Natural killer cell treated with Interleukin-12 subunit alpha and Interleukin-12 subunit beta and Interleukin-15 and Interleukin-18, amount 100 ng/mL, for 72 hours (primary cell): ENCODE data around the gene PLPP7. TPM values are rescaled to one million over a fixed set of nuclear protein-coding genes. Genes with fewer than 3 reads are reported as not detected.

ENCODE experiments used
- ATAC-seq, 2 donors: fragments of 150-1000 bp; cut with Tn5 transposase in 1 of 2; sonication (Bioruptor Pico), chemical (Tn5 transposase) in 1 of 2; 2 replicates each; pipeline ENCODE4 v1.10.0; 2021
- DNase-seq: peaks from one replicate; pipeline ENCODE4 v3.0.0; 2022; ENCODE audit warnings: low spot score
- H3K27ac Mint-ChIP-seq, 2 donors: 1 replicate in 1 of 2; 2 replicates in 1 of 2; pipeline ENCODE4 v1.8.0; 2022; ENCODE audit warnings: mixed read lengths in 2 of 2, mild to moderate bottlenecking in 1 of 2, moderate library complexity in 1 of 2
- H3K27me3 Mint-ChIP-seq, 2 donors: 1 replicate in 1 of 2; 2 replicates in 1 of 2; pipeline ENCODE4 v1.8.0; 2022; ENCODE audit warnings: mixed read lengths in 2 of 2
- H3K36me3 Mint-ChIP-seq: one replicate; pipeline ENCODE4 v1.8.0; 2022; ENCODE audit warnings: mixed read lengths
- H3K4me1 Mint-ChIP-seq, 2 donors: 1 replicate in 1 of 2; 2 replicates in 1 of 2; pipeline ENCODE4 v1.8.0; 2022; ENCODE audit warnings: low read depth in 2 of 2, mixed read lengths in 2 of 2, mild to moderate bottlenecking in 1 of 2
- H3K4me3 Mint-ChIP-seq: one replicate; pipeline ENCODE4 v1.8.0; 2022; ENCODE audit warnings: mixed read lengths
- H3K9me3 Mint-ChIP-seq: 2 replicates; pipeline ENCODE4 v1.8.0; 2022; ENCODE audit warnings: mixed read lengths
- total RNA-seq, 2 donors: library from RNA; stranded (reverse); gene quantifications; one replicate each; pipeline ENCODE4 v1.2.3, GENCODE V29; 2022

Gene PLPP7
- total RNA-seq, 2 donors from 2014 or later = 0.74 TPM; not detected in 1

DNA sequence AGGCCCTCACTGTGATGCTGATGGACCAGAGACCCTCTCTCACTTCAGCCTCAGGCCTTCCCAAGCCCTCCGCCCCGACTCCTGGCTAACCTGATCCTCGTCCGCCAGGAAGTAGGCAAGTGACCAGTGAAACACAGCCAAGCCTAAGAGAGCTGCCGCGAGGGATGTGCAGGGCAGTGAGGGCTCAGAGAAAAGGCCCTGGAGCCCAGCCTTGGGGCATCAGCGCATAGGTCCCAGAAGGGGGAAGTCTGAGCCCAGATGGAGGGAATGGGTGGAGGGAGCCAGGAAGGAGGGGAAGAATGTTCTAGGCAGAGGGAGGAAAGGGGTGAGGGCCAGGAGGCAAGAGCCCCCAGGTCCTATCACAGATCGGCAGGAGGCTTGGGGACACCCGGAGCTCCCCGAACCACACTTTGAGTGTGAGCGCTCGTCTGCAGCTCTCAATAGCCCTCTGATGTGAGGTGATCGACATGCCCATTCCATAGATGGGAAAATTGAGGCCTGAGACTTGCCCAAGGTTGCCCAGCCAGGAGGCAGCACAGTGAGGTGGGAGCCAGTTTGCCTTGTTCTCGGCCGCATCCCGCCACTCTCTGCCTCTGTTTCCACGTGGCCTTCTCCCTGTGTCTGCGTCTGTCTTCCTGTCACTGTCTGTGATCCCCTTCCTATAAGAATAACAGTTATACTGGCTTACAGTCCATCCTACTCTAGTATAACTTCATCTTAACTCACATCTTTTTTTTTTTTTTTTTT, 20.2 kb downstream of the PLPP7 start:
- Mint-ChIP-seq H3K4me3 (no peak overlapping the region), H3K27ac (peak overlapping the region in 1 of 2 donors; percentile 73), H3K36me3 (no peaks in the 10 kb centered on the region), H3K4me1 (peaks cover 7 to 9% of the 10 kb centered on the region in 2 donors), H3K9me3 (no peaks in the 10 kb centered on the region), H3K27me3 (no peaks in the 10 kb centered on the region)
- DNase-seq (no peak), ATAC-seq (no peak)

DNA sequence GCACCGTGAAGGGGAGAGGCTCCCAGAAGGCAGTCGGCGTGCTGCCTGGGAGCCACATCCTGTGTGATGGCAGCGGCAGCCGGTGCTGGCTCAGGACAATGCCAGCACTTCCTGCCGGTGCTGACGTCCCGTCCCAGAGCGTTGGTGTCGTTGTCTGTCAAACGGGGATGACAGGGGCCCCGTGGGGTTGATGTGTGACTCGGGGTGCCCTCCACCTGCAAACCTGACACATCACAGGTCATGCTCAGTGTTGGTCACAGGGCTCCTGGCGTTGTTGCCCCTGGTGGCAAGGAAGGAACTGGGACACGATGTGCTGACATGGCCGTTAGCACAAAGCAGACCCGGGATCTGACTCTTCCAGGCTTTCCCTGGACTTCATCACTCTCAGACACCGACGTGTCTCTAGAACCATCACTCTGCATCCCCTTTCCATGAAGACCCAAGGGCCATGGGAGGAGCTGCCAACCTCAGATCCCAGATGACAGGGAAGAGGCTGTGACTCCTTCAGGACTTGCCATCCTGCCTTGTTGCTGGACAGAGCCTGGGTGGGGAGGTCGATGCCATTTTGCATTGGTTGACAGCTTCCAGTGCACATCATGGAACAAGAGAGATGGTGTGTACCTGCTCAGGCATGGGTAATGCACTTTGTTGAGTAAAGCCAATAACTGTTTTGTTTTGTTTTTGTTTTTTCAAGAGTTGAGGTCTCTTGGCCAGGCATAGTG, 21.5 kb downstream of the PLPP7 start:
- no peaks in the 10 kb centered on the region for H3K9me3 Mint-ChIP-seq
- H3K27me3 Mint-ChIP-seq = no peaks in the 10 kb centered on the region
- H3K4me1 Mint-ChIP-seq = peaks cover 7 to 9% of the 10 kb centered on the region in 2 donors
- no peaks in the 10 kb centered on the region for H3K36me3 Mint-ChIP-seq
- peak overlapping the region; percentile 49 to 73 for H3K27ac Mint-ChIP-seq
- peak overlapping the region; percentile 42 for H3K4me3 Mint-ChIP-seq
- DNase-seq (peak; percentile 70), ATAC-seq (peak; percentile 83 to 90)

DNA sequence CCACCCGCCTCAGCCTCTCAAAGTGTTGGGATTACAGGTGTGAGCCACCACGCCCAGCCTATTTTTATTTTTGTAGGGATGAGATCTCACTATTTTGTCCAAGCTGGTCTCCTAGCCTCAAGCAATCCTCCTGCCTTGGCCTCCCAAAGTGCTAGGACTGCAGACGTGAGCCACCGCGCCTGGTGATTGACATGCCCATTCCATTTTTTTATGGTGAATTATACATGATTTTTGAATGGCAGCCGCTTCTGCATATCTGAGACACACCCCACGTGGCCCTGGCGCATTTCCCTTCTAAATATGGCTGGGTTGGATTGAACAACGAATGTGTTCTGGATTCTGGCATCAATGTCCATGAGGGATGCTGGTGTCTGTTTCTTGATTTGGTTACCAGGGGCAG, 22.7 kb downstream of the PLPP7 start:
- Mint-ChIP-seq H3K36me3 (no peaks in the 10 kb centered on the region), H3K27me3 (no peaks in the 10 kb centered on the region), H3K4me3 (no peak overlapping the region), H3K4me1 (peaks cover 7 to 9% of the 10 kb centered on the region in 2 donors), H3K9me3 (no peaks in the 10 kb centered on the region), H3K27ac (peak overlapping the region in 1 of 2 donors; percentile 6)
- ATAC-seq (no peak), DNase-seq (no peak)

DNA sequence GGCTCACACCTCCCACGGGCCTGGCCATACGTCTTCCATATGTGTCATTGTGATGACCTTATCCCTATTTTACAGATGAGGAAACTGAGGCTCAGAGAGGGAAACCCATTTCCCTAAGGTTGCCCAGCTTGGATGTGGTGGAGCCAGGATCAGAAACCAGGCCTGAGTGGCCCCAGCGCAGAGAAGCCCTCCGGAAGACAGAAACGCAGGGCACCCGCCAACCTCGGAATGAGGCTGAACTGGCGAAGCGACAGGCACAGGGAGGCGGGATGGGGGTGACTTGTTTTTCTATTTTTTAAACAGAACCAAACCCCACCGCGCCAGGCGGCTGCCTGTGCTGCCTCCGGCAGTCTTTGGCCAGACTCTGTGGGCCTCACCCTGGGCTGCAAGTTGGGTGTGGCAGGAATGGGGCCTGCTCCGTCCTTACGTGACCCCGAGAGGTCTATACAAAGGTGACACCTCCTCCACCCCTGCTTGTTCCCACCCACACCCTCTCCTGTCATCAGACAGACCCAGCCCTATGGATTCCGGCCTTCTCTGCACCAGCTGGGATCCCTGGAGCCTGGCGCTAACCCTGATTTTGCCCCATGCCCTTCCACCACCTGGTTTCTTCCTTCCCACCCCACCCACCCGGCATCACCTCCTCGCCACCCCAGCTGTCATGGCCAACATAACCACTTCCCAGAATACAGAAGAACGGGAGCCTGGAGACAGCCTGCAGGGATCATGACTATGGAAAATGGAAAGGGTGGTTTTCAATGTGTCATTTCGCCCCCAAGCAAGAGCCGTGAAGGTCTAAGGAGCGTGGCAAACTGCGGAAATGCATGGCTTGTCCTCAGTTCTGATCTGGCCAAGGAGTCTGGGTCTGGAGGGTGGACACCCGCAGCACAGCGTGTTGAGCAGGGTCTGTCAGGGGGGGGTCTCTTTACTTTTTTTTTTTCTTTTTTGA, 23.6 kb downstream of the PLPP7 start:
- H3K4me1 Mint-ChIP-seq = peaks cover 7 to 9% of the 10 kb centered on the region in 2 donors
- H3K27me3 Mint-ChIP-seq = no peaks in the 10 kb centered on the region
- H3K9me3 Mint-ChIP-seq = no peaks in the 10 kb centered on the region
- no peaks in the 10 kb centered on the region for H3K36me3 Mint-ChIP-seq
- peak overlapping the region in 1 of 2 donors; percentile 6 for H3K27ac Mint-ChIP-seq
- H3K4me3 Mint-ChIP-seq = no peak overlapping the region
- ATAC-seq = no peak
- no peak for DNase-seq

DNA sequence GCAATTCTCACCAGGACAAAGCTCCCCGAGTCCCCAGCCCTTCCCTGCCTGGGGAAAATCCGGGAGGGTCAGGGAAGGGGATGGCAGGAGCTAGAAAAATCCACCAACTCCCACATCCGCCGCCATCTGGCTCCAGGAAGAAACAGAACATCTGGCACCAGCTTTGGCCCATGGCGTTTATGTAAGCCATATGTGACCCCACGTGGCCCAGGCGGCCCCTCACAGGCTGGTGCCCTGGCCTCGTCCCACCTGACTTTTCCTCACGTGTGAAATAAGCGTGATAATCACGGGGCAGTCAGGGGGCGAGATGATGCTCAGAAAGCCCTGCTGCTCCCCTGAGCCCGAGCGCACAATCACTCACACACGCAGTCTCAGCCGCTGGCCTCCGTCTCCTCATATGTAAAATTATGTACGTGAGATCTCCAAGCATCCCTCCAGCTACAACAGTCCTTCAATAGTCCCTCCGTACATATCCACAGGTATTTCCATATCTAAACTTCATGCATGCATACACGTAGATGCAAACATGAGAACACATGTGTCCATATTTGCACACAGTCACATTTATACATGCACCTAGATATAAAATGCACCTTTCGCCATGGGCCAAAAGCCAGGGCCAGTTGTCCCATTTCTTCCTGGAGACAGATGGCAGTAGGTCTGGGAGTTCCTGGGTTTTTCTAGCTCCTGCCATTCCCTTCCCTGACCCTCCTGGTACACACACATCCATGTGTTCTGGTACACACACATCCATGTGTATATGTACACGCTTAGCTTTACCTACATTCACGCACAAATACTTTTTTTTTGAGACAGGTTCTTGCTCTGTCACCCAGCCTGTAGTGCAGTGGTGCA, 28.9 kb downstream of the PLPP7 start:
- Mint-ChIP-seq H3K36me3 (no peaks in the 10 kb centered on the region), H3K9me3 (no peaks in the 10 kb centered on the region), H3K4me1 (no peaks in the 10 kb centered on the region), H3K4me3 (no peak overlapping the region), H3K27ac (no peak overlapping the region), H3K27me3 (no peaks in the 10 kb centered on the region)
- no peak for ATAC-seq
- no peak for DNase-seq

DNA sequence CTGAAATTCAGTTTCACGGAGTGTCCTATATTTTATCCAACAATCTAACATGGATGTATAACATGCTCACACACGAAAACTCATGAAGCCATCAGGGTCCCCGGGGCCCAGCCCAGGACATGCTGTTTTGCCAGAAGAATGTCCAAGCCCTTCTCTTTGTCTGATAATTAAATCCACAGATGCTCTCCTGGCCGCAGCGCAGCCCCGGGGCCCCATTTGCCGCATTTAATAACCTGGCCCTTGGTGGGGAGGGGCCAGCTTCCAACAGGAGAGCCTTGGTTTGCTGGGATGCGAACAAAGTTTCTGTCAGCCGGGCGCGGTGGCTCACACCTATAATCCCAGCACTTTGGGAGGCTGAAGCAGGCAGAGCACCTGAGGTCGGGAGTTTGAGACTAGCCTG, 30.0 kb downstream of the PLPP7 start:
- no peaks in the 10 kb centered on the region for H3K27me3 Mint-ChIP-seq
- H3K9me3 Mint-ChIP-seq = no peaks in the 10 kb centered on the region
- no peak overlapping the region for H3K4me3 Mint-ChIP-seq
- ATAC-seq (no peak), DNase-seq (no peak)
- H3K4me1 Mint-ChIP-seq = no peaks in the 10 kb centered on the region
- no peaks in the 10 kb centered on the region for H3K36me3 Mint-ChIP-seq
- H3K27ac Mint-ChIP-seq = no peak overlapping the region

DNA sequence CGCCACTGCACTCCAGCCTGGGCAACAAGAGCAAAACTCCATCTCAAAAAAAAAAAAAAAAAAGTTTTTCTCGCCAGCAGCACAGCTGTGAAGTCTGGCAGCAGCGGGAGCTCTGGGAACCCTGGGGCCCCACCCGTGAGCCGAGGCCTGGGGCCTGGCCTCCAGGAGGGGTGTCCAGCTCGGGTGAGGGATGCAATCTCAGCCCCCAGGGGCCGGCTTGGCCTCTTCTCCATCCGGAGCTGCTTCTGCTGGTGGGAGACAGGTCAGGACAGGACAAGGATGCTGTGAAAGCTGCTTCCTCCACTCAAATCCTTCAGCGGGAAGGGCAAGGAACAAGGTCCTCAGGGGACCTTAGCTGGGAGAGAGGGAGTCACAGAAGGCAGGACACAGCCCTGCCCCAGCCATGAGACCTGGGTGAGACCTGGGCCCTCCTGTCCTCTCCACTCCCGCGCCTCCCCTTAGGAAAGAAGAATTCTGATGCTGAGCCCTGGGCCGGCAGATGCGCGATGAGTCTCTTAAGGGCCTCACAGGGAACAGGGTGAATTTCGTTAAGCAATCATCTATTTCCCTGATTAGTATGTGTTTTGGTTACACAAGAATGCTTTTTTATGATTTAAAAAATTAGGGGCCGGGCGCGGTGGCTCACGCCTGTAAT, 30.6 kb downstream of the PLPP7 start:
- Mint-ChIP-seq H3K27ac (no peak overlapping the region), H3K27me3 (no peaks in the 10 kb centered on the region), H3K9me3 (no peaks in the 10 kb centered on the region), H3K4me1 (no peaks in the 10 kb centered on the region), H3K36me3 (no peaks in the 10 kb centered on the region), H3K4me3 (no peak overlapping the region)
- ATAC-seq (peak in 1 of 2 donors; percentile 17), DNase-seq (no peak)

DNA sequence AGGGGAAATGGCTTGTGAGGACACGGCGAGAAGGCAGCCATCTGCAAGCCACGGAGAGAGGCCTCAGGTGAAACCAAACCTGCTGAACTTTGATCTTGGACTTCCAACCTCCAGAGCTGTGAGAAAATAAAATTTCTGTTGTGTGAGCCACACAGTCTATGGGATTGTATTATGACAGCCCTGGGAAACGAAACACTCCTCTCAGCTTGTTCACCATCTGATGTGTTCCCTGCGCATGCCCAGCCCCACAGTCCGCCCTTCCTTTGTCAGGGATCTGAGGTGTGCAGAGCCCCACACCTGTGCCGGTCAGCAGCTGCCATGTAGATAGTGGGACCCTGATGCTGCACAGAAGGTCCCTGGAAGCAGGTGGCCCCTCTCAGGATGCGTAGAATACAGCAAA, 34.1 kb downstream of the PLPP7 start:
- Mint-ChIP-seq H3K27me3 (no peaks in the 10 kb centered on the region), H3K36me3 (no peaks in the 10 kb centered on the region), H3K27ac (no peak overlapping the region), H3K9me3 (no peaks in the 10 kb centered on the region), H3K4me3 (no peak overlapping the region), H3K4me1 (no peaks in the 10 kb centered on the region)
- no peak for ATAC-seq
- no peak for DNase-seq

DNA sequence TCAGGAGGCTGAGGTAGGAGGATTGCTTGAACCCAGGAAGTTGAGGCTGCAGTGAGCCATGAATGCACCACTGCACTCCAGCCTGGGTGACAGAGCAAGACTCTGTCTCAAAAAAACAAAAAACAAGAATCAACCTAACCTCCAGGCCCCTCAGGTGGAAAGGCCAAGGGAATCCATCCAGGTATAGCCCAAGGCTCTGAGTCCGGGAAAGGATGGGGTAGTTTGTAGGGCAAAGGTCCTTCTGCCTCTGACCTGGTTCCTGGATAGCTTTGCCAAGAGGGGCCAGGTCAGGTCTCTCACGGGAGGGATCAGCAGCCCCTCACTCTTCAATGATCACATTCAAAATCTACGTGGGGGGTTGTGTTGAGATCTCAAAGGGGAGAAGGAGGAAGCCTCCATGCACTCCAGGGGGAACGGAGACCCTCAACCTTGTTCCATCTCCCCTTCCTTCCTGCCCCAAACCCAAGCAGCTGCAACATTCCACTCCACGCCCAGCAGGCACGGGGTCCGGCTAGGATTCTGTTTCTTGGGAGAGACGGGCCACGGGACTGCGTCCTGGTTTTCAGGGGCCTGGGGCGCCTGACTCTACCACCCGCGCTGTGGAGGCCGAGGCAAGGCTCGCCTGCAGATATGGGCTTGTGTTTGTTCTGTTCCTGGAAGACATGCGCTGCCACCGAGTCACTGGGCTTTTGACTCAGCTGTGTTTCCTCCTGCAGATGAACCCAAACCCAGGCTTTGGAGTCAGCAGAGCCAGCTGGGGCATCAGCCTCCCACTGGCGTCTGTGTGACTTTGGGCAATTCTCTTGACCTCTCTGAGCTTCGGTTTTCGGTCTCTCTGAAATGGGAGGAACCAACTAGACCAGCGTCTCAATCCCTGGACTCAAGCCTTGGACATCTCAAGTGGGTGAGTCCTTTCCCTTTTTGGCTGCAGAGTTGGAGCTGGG, 35.5 kb downstream of the PLPP7 start:
- no peak overlapping the region for H3K27ac Mint-ChIP-seq
- no peak for ATAC-seq
- H3K4me3 Mint-ChIP-seq = no peak overlapping the region
- no peaks in the 10 kb centered on the region for H3K9me3 Mint-ChIP-seq
- H3K27me3 Mint-ChIP-seq = peaks cover 0 to 2% of the 10 kb centered on the region in 2 donors
- H3K36me3 Mint-ChIP-seq = no peaks in the 10 kb centered on the region
- no peaks in the 10 kb centered on the region for H3K4me1 Mint-ChIP-seq
- no peak for DNase-seq

DNA sequence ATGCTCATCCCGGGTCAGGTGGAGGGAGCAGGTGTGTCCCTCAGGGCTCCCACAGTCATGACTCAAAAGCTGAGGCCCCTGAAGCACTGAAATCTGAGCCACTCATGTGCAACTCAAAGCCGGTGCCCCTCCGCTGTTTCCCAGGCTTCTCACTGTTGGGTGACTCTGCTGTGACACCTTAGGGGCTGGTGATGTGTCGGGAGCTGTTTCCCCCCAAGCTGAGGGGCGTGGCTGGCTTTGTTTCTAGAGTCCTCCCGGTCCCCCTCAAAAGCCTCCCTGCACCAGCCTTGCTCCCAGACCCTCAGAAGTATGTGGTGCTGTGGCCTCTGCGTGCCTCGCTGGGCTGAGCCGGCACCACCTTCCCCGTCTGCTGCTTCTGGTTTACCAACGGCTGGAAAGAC, 39.7 kb downstream of the PLPP7 start:
- H3K4me3 Mint-ChIP-seq = no peak overlapping the region
- no peaks in the 10 kb centered on the region for H3K9me3 Mint-ChIP-seq
- ATAC-seq (no peak), DNase-seq (no peak)
- no peaks in the 10 kb centered on the region for H3K4me1 Mint-ChIP-seq
- H3K27ac Mint-ChIP-seq = no peak overlapping the region
- H3K27me3 Mint-ChIP-seq = peaks cover 0 to 2% of the 10 kb centered on the region in 2 donors
- no peaks in the 10 kb centered on the region for H3K36me3 Mint-ChIP-seq

DNA sequence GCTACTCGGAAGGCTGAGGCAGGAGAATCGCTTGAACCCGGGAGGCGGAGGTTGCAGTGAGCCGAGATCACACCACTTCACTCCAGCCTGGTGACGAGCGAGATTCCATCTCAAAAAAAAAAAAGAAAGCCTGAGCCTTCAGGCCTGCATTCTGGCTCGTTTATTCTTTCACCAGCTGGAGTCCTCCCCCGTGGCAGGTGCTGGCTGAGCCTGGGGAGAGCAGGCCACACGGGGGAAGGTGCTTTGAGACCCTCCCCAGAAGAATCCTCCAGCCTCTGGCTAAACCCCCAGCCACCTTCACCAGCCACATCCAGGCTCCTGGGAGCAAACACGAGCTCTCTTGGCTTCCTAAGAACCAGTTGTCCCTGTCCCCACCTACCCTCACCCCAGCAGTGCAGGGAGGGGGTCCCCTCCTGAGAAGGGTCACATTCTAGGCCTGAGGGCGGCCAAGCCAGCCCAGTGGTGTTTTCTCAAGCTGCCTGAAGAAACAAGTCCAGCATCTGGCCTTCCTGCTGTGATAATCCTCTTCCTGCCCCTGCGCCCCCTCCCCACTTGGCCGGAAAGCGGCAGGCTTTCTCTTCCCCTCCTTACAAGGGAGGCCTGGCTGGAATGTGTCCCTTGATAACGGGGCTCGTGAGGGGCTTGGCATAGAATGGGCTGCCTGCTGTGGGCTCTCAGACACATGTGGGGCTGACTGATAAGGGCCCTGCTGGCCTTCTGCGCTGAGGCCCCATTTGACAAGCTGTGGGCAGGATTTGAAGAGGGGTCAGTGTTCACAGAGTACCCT, 41.5 kb downstream of the PLPP7 start:
- Mint-ChIP-seq H3K27ac (no peak overlapping the region), H3K36me3 (no peaks in the 10 kb centered on the region), H3K4me1 (peaks cover under 1% of the 10 kb centered on the region in 2 donors), H3K4me3 (no peak overlapping the region), H3K9me3 (no peaks in the 10 kb centered on the region), H3K27me3 (peaks cover 0 to 2% of the 10 kb centered on the region in 2 donors)
- no peak for ATAC-seq
- no peak for DNase-seq
